Pons (tissue), 1 donor: ENCODE results near the gene HLA-F.

Experiments used
- DNase-seq: peaks from one replicate; pipeline ENCODE4 v3.0.0-alpha.2; 2016; ENCODE audit warnings: low spot score

HLA-F gene

DNA sequence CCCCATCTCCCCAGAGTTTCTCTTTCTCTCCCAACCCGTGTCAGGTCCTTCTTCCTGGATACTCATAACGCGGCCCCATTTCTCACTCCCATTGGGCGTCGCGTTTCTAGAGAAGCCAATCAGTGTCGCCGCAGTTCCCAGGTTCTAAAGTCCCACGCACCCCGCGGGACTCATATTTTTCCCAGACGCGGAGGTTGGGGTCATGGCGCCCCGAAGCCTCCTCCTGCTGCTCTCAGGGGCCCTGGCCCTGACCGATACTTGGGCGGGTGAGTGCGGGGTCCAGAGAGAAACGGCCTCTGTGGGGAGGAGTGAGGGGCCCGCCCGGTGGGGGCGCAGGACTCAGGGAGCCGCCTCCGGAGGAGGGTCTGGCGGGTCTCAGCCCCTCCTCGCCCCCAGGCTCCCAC, at the start of gene HLA-F:
HLA-F (plus strand) TSS at position 173 of the 404 bp plus-strand sequence; CDS start at position 203, 30 bp downstream.
- peak; percentile 92 for DNase-seq

- DNase-seq = no peak
Observed at GRCh38 chr6:29674008-29674407, 49.2 kb upstream of the HLA-F start.

DNA sequence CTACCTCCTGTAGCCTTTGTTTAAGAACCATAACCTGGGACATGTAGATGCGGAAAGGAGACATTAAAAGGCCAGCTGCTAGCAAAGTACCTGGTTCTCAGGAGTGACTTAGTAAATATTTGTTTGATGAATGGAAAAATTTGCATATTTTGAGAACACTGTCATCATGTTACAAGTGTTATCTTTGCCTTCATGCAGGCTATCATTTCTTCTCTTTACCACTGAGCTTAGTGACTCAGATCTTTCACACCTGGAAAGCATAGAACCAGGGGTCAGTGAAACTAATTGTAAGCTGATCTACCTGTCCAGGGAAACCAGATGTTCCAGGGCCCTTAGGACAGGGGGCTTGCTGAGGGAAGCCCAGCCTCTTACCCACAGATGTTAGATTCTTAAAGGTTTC, 47.7 kb upstream of the HLA-F start:
- DNase-seq = no peak

DNA sequence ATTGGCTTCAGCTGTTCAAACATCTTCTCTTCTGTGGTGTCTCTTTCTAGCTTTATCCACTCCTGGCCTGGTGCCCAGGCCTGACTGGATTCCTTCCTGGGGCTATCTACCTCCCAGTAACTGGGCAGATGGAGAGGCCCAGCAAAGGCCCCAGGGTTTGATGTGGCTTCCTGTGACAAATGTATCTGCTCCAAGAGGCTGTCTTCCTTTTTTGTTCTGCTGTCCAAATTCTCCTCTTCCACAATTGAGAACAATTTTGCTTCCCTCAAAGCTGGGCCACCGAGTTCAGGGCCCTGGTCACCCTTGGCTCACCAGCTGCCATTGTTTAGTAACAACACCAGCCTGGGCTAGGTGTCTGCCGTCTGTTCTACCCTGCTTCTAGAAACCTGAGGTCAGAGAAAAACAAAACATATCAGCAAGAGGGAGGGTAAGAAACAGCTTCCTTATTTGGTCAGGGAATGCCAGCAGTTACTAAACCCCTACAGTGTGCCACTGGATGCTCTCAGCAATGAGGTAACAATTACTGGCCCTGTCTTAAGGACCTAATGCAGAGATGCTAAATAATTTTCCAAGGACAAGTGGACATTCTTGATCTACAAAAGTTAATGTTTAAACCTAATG, 46.1 kb upstream of the HLA-F start:
- no peak for DNase-seq

- DNase-seq = no peak
Observed at GRCh38 chr6:29678114-29678513, 45.1 kb upstream of the HLA-F start.

DNA sequence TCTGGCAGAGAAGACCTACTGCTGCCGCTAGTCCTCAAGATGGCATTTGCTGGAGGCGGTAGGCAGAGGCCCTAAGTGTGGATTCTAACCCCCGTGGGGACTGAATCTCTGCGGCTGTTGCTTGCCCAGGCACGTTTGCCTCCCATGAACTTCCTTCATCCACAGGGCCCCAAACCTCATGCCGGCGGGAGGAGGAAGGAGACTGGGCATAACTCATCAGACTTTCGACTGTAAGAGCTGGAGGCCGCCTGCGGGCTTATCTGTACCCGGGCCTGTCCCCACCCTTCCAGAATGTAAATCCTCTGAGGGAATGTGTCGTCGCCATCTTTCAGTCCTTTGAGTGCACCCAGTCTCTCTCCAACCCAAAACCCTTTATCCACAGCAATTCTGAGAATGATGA, 43.3 kb upstream of the HLA-F start:
- DNase-seq = no peak

DNA sequence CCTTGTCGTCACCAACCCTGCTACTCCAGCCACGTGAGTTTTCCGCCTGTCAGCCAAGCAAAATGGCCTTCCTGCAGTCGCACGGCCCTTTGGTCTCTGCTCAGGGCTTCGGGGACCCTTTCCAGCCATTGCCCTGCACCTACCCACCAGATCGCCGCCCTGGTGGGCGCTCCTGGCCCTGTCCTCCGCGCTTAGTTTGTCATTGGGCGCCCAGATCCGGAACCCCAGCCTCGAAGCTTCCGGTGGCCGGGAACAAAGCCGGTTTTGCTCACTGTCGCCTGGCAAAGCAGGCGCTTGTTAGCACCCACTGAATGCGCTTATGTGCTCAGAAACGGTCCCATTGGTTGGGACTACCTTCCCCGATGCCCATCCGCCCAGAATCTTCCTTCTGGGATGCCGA, 42.8 kb upstream of the HLA-F start:
- no peak for DNase-seq

DNA sequence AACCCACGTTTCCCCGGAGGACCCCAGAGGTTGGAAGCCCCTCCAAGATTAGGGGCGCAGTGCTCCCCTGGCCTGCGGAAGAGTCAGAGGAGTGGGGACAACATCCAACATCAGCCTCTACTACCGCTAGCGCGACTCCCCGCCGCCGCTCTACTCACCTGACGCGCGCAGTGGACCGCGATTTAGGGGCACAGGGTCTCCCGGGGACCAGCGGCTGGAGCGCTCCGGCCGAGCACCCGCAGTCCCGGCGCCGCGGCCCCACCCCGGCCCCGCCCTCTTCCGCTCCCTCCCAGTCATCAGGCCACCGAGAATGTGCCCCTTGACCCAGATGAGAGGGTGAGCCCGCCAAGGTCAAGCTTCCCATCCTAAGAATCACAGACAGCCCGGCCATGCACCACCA, 42.3 kb upstream of the HLA-F start, which contains the start of gene ZFP57:
ZFP57 (minus strand) TSS at position 249 of the 400 bp plus-strand sequence. CDS start 4,149 bp downstream, outside the sequence.
- DNase-seq = no peak

DNA sequence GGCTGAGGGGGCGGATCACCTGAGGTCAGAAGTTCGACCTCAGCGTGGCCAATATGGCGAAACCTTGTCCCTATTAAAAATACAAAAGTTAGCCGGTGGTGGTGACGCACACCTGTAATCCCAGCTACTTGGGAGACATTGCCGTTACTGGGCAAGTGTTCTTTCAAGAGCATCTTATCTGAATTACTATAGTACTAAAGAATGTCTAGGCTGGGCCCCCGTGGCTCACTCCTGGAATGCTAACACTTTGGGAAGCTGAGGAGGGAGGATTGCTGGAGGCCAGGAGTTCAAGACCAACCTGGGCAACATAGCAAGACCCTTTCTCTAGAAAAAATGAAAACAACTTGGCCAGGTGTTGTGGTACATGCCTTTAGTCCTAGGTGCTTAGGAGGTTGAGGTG, 41.4 kb upstream of the HLA-F start:
- DNase-seq = no peak

DNA sequence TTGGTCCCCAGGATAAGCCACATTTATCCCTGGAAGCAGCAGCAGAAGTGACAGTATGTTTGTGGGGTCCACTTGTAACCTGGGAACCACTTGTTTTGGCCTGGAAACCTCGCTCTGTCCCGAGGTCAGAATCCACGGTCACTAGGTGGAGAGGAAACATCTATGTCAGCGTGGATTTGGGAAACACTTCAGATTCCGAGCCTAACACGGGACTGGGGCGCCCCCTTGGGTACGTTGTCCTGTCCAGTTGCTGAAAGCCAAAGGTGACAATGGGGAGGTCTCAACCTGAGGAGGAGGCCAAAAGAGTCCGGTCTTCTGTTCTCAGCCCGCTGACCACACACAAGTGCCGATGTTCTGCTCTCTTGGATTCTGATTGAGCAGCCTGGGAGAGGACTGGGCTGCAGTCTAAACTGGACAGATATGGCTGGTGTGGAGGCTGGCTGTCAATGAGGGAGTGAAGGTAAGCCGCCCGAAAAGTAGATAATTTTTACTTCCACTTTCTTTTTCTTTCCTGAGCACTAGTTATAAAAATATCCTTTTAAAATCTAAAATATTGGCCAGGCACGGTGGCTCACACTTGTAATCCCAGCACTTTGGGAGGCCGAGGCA, 37.4 kb upstream of the HLA-F start:
- no peak for DNase-seq

DNA sequence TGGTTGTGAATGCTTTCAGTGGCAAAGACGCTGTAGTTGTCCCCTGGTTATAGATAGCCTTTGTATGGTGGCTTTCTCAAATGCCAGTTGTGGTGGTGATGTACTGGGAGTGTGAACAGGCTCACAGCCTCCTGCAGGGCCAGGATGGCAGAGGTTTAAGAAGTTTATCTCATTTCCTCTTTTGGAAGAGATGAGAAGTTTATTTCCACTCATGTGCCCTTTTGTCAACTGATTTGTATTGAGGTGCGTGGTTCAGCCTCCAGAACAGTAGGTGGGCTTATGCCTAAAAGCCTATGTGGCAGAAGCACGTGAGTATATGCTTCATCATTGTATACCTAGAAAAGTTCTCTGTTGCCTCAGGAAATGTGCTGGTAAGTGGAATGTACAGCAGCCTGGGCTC, 28.6 kb upstream of the HLA-F start:
- DNase-seq = no peak

DNA sequence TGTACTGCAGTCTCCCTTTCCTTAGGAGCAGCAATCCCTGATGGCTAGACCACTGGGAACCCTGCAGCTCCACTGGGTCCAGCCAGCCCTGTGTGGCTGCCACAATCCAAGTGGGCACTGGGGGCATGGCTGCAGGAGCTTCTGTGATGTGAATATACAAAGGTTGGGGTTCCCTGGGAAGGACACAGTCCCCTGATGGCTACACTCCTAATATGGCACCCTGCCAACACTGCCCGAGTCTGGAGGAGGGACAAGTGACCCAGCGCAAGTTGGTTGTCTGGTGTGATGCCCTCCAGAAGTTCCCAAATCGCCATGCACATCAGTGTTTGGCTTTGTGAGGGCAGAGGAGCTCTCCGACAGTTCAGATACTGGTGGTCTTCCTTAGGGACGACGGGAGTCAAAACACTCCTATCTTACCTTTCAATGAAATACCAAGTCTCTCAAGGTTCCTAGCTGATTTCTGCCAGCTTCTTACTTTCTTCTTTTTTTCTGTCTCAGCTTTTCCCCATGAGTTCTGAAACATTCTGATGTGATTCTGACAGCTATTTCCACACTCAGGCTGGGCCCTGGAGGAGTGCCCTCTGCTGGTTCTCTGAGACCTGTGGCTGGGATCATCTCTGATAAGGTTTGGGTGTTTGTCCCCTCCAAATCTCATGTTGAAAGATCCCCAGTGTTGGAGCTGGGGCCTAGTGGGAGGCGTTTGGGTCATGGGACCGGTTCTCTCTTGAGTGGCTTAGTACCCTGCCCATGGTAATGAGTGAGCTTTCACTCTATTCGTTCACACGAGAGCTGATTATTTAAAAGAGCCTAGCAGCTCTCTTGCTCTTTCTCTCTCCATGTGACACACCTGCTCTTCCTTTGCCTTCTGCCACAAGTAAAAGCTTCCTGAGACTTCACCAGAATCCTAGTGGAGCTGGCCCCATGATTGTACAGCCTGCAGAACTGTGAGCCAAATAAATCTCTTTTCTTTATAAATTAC, 26.8 kb upstream of the HLA-F start:
- DNase-seq = peak; percentile 29

DNA sequence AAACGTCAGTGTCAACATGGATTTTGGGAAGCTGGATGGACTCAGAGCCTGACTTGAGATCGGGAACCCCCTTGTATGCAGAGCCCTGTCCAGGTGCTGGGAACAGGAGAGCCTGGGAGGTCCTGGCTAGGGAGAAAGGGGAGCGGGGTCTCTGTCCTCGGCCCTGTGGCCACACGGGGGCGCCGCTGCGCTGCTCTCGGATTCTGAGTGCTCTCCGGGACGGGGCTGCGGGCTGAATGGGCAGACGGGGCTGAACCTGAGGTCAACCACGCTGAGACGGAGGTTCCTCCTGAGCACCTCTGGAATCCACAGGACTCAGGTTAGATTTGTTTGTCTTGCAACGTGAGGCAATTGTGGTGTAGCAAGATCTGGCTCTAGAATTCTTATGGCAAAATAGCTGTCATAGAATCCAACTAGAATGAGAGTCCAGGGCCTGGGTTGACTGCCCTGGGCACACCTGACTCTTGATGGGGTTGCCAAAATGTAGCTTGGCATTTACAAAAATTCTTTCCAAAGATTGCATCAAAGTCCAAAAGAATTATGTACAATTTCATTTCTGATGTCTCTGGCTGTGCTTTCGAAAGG, 20.6 kb upstream of the HLA-F start:
- no peak for DNase-seq

GRCh38 chr6:29705389-29706231, 17.6 kb upstream of the HLA-F start:
- DNase-seq = peak; percentile 79

DNA sequence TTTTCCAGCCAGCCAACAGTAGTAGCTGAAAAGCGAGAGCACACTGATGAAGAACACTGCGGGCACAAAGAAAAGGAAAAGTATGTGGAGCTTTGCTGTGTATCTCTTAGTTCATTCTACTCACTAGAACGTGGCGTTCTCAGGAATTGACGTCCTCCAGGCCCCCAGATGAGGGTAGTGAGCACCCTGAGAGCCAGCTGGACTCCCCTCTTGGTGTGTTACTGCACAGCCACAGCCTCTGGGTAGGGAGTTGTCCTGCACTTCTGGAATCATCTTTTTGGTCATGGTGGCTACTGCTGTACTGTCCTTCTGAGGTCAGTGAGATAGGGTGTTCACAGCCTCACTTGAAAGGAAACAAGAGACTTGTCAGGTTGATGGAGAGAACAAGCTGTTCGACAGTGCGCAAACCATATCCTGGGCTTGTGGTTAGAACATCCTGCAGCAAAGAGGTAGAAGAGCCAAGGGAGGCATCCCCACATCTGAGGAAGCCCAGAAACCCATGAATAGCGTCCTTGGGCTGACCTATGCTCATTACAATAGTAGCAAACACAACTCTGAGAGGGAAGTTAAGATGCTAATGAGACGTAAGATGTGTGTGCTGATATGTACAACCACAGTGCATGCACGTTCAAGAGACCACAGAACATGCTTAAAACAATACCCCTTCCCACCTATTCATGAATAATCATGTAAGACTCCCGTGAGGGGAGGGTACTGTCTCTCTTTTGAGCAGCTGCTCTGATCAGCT, 14.6 kb upstream of the HLA-F start:
- no peak for DNase-seq

DNA sequence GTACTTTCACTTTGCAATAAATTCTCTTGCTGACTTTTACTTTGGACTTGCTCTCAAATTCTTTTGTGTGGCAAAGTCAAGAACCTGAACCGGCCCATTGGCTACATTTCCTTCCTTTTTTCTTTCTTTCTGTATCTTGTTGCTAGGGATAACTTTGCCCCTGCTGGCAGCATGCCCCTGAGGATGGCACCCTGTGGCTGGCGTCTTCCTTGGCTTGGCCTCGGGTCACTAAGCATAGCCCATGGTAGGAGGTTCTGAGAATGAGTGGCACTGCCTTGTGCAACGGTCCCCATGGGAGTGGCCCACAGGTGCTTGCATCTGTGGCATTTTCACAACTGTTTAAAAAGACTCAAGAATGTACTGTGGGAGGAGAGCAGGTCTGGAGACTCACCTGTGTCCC, 14.0 kb upstream of the HLA-F start:
- DNase-seq = no peak

- DNase-seq = no peak
Observed at GRCh38 chr6:29710281-29710941, 12.8 kb upstream of the HLA-F start.

DNA sequence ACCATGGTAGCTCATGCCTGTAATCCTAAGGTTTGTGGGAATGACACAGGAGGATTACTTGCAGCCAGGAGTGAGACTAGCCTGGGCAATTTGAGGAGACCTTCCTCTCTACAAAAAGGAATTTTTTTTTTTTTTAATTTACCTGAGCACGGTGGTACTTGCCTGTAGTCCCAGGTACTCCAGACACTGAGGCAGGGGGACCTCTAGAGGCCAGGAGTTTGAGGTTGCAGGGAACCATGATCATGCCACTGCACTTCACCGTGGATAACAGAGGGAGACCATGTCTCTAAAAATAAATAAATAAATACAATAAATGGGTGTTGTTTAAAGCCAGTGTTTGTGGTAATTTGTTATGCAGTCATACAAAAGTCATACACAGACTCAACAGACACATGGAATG, 2.4 kb upstream of the HLA-F start:
- no peak for DNase-seq

- DNase-seq = no peak
Observed at GRCh38 chr6:29723666-29724588, 693 bp downstream of the HLA-F start.
